ENCODE results near the gene NCOA5. TPM values are rescaled to one million over a fixed set of nuclear protein-coding genes. Genes with fewer than 3 reads are reported as not detected.

NCOA5 gene
- total RNA-seq, result 37.1 to 41.2 TPM (median 40.2 TPM) in 3 replicates

DNA sequence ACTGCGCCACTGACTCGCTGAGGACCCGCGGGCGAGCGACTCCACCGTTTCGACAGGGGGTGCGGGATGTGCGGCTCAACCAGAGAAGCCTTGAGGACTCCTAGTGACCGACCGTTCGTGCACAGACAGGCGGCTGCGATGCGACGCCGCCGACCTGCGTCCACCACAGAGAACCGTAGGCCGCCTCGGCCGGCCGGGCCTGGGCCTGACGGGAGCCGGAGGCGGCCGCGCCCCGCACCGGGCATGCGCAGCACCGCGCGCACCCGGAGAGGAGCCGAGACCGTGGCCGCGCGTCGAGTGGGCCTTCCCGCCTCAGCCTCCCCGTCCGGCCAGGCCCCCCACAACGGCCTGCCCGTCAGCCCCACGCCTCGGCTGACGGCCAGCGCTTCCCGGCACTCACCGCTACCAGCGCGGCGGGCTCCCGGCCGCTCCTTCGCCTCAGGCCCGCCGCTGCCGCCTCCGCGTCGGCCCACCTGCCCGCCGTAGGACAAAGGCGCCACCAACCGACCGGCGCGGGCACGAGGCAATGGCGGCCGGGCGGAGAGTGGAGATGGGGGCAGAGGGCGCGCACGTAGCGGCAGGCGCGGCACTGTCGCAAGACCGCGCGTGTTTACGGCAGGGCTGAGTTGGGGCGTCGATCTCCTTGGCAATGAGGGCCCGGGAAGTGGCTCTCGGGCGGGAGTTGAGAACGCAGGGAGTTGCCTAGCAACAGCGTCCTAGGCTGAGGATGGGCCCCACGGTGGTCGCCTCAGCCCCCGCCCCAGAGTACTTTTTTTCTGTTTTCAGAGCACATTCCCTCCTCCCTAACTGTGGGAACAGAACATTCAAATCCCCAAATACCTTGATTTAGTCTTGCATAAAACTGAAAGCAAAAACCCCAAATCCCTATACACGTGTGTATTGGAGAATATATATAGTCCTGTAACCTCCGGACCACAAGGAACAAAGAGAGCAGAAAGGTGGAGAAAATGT lies at the start of gene NCOA5:
NCOA5 (minus strand) TSS at position 546 of the 972 bp plus-strand sequence. CDS start 10,538 bp downstream, outside the sequence.
- Mint-ChIP-seq H3K27me3 (ENCODE audit: low read depth) (no peaks in the 10 kb centered on the region), H3K27ac (peak within 1 kb of the TSS; percentile 93), H3K4me3 (peak within 1 kb of the TSS; percentile 85), H3K9me3 (no peaks in the 10 kb centered on the region), H3K36me3 (no peaks in the 10 kb centered on the region), H3K4me1 (peaks cover 47% of the 10 kb centered on the region)
- TF ChIP-seq, protein P1, sequence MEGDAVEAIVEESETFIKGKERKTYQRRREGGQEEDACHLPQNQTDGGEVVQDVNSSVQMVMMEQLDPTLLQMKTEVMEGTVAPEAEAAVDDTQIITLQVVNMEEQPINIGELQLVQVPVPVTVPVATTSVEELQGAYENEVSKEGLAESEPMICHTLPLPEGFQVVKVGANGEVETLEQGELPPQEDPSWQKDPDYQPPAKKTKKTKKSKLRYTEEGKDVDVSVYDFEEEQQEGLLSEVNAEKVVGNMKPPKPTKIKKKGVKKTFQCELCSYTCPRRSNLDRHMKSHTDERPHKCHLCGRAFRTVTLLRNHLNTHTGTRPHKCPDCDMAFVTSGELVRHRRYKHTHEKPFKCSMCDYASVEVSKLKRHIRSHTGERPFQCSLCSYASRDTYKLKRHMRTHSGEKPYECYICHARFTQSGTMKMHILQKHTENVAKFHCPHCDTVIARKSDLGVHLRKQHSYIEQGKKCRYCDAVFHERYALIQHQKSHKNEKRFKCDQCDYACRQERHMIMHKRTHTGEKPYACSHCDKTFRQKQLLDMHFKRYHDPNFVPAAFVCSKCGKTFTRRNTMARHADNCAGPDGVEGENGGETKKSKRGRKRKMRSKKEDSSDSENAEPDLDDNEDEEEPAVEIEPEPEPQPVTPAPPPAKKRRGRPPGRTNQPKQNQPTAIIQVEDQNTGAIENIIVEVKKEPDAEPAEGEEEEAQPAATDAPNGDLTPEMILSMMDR (IDR thresholded peaks at IDR 0.05; ENCODE audit: unreplicated experiment), result no peak
- DNase-seq (ENCODE audit: low spot score in 2 of 2, unreplicated experiment in 2 of 2), result peak; percentile 90 to 92

DNA sequence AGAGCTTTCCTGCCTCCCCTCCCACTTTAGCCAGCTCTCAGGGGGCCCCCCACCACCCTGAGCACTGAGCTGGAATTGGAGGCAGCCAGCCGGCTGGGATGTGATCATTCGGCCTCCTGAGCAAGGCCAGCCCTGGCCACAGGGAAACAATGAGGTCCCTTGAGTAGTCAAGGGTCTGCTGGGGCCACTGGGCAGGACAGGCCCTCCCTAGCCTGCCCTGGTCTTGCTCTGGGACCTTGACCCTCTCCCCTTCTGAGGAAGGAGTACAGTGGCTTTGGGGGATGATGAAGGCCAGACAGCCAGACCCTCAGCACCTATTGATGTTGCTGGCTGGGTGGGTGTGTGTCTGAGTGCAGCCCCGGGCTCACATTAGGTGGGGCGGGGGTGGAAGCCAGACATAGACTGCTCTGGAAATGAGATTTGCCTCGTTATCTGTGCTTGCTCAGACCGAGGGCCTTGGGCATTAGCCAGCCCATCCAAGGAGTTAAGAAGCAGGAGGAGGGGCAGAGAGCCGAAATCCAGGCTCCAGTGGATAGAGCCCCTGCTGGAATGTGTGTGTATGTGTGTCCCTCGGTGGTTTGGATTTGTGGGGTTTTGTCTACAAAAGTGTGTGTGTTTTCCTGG lies 49.6 kb upstream of the NCOA5 start:
- Mint-ChIP-seq H3K27ac (no peak overlapping the region), H3K36me3 (no peaks in the 10 kb centered on the region), H3K27me3 (ENCODE audit: low read depth) (peaks cover 66% of the 10 kb centered on the region), H3K4me3 (no peak overlapping the region), H3K9me3 (no peaks in the 10 kb centered on the region), H3K4me1 (peaks cover 10% of the 10 kb centered on the region)
- TF ChIP-seq, protein P1 (IDR thresholded peaks at IDR 0.05; ENCODE audit: unreplicated experiment), result no peak
- DNase-seq (ENCODE audit: low spot score in 2 of 2, unreplicated experiment in 2 of 2), result no peak

GRCh38 chr20:46137816-46138215 lies 48.1 kb upstream of the NCOA5 start:
- no peaks in the 10 kb centered on the region for H3K36me3 Mint-ChIP-seq
- H3K27me3 Mint-ChIP-seq (ENCODE audit: low read depth), result peaks cover 65% of the 10 kb centered on the region
- H3K4me3 Mint-ChIP-seq, result no peak overlapping the region
- TF ChIP-seq, protein P1 (IDR thresholded peaks at IDR 0.05; ENCODE audit: unreplicated experiment), result no peak
- peaks cover 9% of the 10 kb centered on the region for H3K4me1 Mint-ChIP-seq
- DNase-seq (ENCODE audit: low spot score in 2 of 2, unreplicated experiment in 2 of 2), result no peak
- H3K9me3 Mint-ChIP-seq, result no peaks in the 10 kb centered on the region
- no peak overlapping the region for H3K27ac Mint-ChIP-seq

GRCh38 chr20:46135856-46136633 lies 46.3 kb upstream of the NCOA5 start:
- Mint-ChIP-seq H3K27ac (no peak overlapping the region), H3K9me3 (no peaks in the 10 kb centered on the region), H3K4me1 (peaks cover 6% of the 10 kb centered on the region), H3K36me3 (no peaks in the 10 kb centered on the region), H3K4me3 (no peak overlapping the region), H3K27me3 (ENCODE audit: low read depth) (peaks cover 64% of the 10 kb centered on the region)
- no peak for DNase-seq (ENCODE audit: low spot score in 2 of 2, unreplicated experiment in 2 of 2)
- TF ChIP-seq, protein P1 (IDR thresholded peaks at IDR 0.05; ENCODE audit: unreplicated experiment), result no peak

DNA sequence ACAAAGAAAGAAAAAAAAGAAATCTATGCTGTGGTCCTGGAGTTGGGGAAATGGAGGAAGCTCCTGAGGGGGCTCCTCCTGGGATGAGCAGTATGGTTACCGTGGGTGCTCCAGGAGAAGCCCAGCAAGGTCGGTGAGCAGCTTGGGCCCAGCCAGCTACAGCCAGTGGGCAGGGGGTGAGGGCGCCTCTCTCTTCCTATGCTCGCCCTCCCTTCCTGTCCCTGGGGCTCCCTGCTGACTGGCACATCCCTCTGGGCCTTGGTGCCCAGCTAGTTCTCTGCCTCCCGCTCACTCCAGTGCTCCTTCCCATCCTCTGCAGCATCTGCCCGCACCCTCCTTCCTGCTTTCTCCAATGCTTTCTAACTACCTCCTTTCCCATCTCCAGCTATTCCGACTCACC lies 45.0 kb upstream of the NCOA5 start:
- H3K9me3 Mint-ChIP-seq, result no peaks in the 10 kb centered on the region
- H3K27me3 Mint-ChIP-seq (ENCODE audit: low read depth), result peaks cover 71% of the 10 kb centered on the region
- DNase-seq (ENCODE audit: low spot score in 2 of 2, unreplicated experiment in 2 of 2), result no peak
- H3K36me3 Mint-ChIP-seq, result no peaks in the 10 kb centered on the region
- no peak overlapping the region for H3K27ac Mint-ChIP-seq
- H3K4me1 Mint-ChIP-seq, result peaks cover 3% of the 10 kb centered on the region
- H3K4me3 Mint-ChIP-seq, result no peak overlapping the region
- TF ChIP-seq, protein P1 (IDR thresholded peaks at IDR 0.05; ENCODE audit: unreplicated experiment), result no peak
